ENCODE results near the gene C10orf90.

C10orf90 gene

GRCh38 chr10:126583552-126584200, 86.8 kb downstream of the C10orf90 start:
- Histone ChIP-seq H3K36me3 (ENCODE audit: control insufficient read depth, insufficient read depth, low read length) (no peaks in the 10 kb centered on the region), H3K27me3 (replicated peaks; ENCODE audit: control insufficient read depth, insufficient read depth, low read length) (no peaks in the 10 kb centered on the region), H3K4me3 (replicated peaks; ENCODE audit: low read depth, low read length) (no peak overlapping the region)
- no peak for DNase-seq (ENCODE audit: extremely low read depth, insufficient read length)
- no peak for TF ChIP-seq CTCF (IDR thresholded peaks at IDR 0.05; ENCODE audit: insufficient read depth, low read length, poor library complexity, severe bottlenecking)

- no peak overlapping the region for H3K4me3 ChIP-seq (replicated peaks; ENCODE audit: low read depth, low read length)
- no peaks in the 10 kb centered on the region for H3K27me3 ChIP-seq (replicated peaks; ENCODE audit: control insufficient read depth, insufficient read depth, low read length)
- no peaks in the 10 kb centered on the region for H3K36me3 ChIP-seq (ENCODE audit: control insufficient read depth, insufficient read depth, low read length)
- TF ChIP-seq CTCF (IDR thresholded peaks at IDR 0.05; ENCODE audit: insufficient read depth, low read length, poor library complexity, severe bottlenecking) = no peak
- no peak for DNase-seq (ENCODE audit: extremely low read depth, insufficient read length)
Measured at GRCh38 chr10:126581648-126582046, 88.8 kb downstream of the C10orf90 start.

- no peaks in the 10 kb centered on the region for H3K27me3 ChIP-seq (replicated peaks; ENCODE audit: control insufficient read depth, insufficient read depth, low read length)
- no peak for DNase-seq (ENCODE audit: extremely low read depth, insufficient read length)
- H3K36me3 ChIP-seq (ENCODE audit: control insufficient read depth, insufficient read depth, low read length) = no peaks in the 10 kb centered on the region
- no peak for TF ChIP-seq CTCF (IDR thresholded peaks at IDR 0.05; ENCODE audit: insufficient read depth, low read length, poor library complexity, severe bottlenecking)
- no peak overlapping the region for H3K4me3 ChIP-seq (replicated peaks; ENCODE audit: low read depth, low read length)
Measured at GRCh38 chr10:126580873-126581647, 89.4 kb downstream of the C10orf90 start.

- DNase-seq (ENCODE audit: extremely low read depth, insufficient read length) = no peak
- no peak for TF ChIP-seq CTCF (IDR thresholded peaks at IDR 0.05; ENCODE audit: insufficient read depth, low read length, poor library complexity, severe bottlenecking)
- no peak overlapping the region for H3K4me3 ChIP-seq (replicated peaks; ENCODE audit: low read depth, low read length)
- no peaks in the 10 kb centered on the region for H3K27me3 ChIP-seq (replicated peaks; ENCODE audit: control insufficient read depth, insufficient read depth, low read length)
- H3K36me3 ChIP-seq (ENCODE audit: control insufficient read depth, insufficient read depth, low read length) = no peaks in the 10 kb centered on the region
Measured at GRCh38 chr10:126576336-126576735, 94.2 kb downstream of the C10orf90 start.

- Histone ChIP-seq H3K36me3 (ENCODE audit: control insufficient read depth, insufficient read depth, low read length) (no peaks in the 10 kb centered on the region), H3K27me3 (replicated peaks; ENCODE audit: control insufficient read depth, insufficient read depth, low read length) (no peaks in the 10 kb centered on the region), H3K4me3 (replicated peaks; ENCODE audit: low read depth, low read length) (no peak overlapping the region)
- DNase-seq (ENCODE audit: extremely low read depth, insufficient read length) = no peak
- no peak for TF ChIP-seq CTCF (IDR thresholded peaks at IDR 0.05; ENCODE audit: insufficient read depth, low read length, poor library complexity, severe bottlenecking)
Measured at GRCh38 chr10:126570621-126571602, 99.6 kb downstream of the C10orf90 start.

Measured in GM06990 (cell line).